Mesothelial cell of epicardium (in vitro differentiated cells): Measurements from ENCODE around the gene TES. TPM values are rescaled to one million over a fixed set of nuclear protein-coding genes. Genes with fewer than 3 reads are reported as not detected.

ENCODE experiments used
- DNase-seq, 2 experiments: peaks; one replicate each; pipeline ENCODE4 v3.0.0; 2021; ENCODE audit warnings: low spot score in 2 of 2; ENCODE audit not compliant: unreplicated experiment in 2 of 2
- H3K27ac Mint-ChIP-seq: 2 replicates; pipeline ENCODE4 v1.8.0; 2021; ENCODE audit warnings: mixed read lengths
- H3K27me3 Mint-ChIP-seq: 2 replicates; pipeline ENCODE4 v1.8.0; 2021; ENCODE audit warnings: low read depth, mixed read lengths
- H3K36me3 Mint-ChIP-seq: 2 replicates; pipeline ENCODE4 v1.8.0; 2021; ENCODE audit warnings: mixed read lengths
- H3K4me1 Mint-ChIP-seq: 2 replicates; pipeline ENCODE4 v1.8.0; 2021; ENCODE audit warnings: mixed read lengths
- H3K4me3 Mint-ChIP-seq: 2 replicates; pipeline ENCODE4 v1.8.0; 2021; ENCODE audit warnings: mild to moderate bottlenecking, moderate library complexity, mixed read lengths
- H3K9me3 Mint-ChIP-seq: 2 replicates; pipeline ENCODE4 v1.8.0; 2021; ENCODE audit warnings: mixed read lengths
- CTCF ChIP-seq: fragments of 200-600 bp; sonication (generic); IDR thresholded peaks from one replicate; pipeline ENCODE4 v1.5.0; 2021; ENCODE audit warnings: antibody characterized with exemption; ENCODE audit not compliant: unreplicated experiment
- total RNA-seq: library from RNA; stranded (reverse); gene quantifications from 3 replicates; pipeline ENCODE4 v1.2.1, GENCODE V29; 2021

The TES gene
- total RNA-seq, 1 donor from 2014 or later: 131 TPM

DNA sequence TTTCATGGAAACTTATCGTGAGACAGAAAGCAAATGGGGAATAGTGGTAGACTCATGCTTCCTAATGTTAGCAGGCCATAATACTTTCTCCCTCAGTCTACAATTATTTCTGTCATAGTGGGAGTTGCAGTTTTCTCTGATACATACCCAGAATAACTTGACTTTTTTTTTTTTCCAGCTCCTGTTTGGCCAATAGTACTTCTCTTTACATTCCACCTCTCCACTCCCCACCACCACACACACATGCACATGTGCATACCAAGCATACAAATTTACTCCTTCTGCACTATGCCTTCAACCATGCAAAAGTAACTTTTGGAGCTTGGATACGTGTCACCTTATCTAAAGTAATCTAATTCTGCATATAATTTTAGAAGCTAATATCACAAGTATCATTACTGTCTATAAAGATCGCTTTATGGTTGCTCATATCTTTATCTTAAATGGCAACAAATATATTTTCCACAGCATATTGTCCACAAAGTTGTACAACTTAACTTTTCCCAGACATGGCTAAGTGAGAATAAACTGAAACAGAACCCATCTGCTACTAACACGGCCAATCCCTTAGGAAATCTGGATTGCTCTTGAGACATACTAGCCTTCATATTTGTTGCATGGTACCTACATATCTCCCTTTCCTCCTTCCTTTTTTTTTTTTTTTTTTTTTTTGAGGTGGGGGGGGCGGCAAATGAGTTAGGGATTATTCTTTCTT is 49.0 kb downstream of the TES start:
- Mint-ChIP-seq H3K9me3 (no peaks in the 10 kb centered on the region), H3K4me3 (no peak overlapping the region), H3K27me3 (no peaks in the 10 kb centered on the region), H3K36me3 (peaks cover 18% of the 10 kb centered on the region), H3K27ac (no peak overlapping the region), H3K4me1 (peaks cover 5% of the 10 kb centered on the region)
- no peak for DNase-seq
- no peak for TF ChIP-seq CTCF

DNA sequence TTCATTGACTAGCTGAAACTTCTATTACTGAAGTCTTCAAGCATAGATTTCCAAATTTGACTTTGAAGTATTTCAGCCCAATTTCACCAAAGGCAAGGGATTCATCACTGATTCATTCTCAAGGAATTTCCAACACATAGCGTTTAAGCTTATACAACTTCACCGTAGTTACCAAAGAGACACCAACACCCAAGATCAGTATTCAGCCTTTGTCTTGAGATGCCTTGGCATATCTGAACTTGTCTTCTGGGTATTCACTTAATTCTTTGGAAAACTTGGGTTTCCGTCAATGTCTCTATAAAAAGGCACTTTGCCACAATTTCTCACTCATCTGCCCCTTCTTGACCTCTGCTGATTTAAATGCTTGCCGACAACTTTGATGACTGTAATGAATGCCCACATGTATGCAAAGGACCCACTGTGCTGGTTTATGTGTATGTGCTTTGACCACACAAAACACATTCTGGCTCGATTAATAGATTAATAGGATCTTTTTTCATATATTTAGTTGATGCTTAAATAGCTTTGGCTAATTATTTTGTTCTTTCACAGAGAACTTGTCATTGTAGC is 49.6 kb downstream of the TES start:
- Mint-ChIP-seq H3K4me1 (peaks cover 7% of the 10 kb centered on the region), H3K27ac (no peak overlapping the region), H3K9me3 (no peaks in the 10 kb centered on the region), H3K36me3 (peaks cover 15% of the 10 kb centered on the region), H3K4me3 (no peak overlapping the region), H3K27me3 (no peaks in the 10 kb centered on the region)
- DNase-seq: no peak
- TF ChIP-seq CTCF: no peak

DNA sequence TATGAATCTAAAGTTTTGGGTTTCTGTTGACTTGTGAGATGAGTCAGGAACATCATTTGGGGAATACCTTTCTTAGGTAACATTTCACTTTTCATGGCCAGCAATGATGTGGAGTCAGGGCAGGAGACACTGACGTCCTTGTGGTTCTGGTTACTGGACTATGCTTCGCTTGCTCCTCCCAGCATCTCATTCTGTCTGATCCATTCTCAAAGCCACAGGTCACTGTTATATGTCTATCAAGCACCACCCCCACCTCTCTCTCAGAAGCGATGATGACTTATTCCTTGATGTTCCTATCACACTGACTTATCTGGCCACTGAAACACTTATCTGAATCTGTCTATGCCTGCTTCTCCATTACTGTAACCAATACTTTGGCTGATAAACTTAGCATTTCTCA is 51.6 kb downstream of the TES start:
- no peak for TF ChIP-seq CTCF
- Mint-ChIP-seq H3K27me3 (no peaks in the 10 kb centered on the region), H3K4me1 (peaks cover 11% of the 10 kb centered on the region), H3K36me3 (peaks cover 13% of the 10 kb centered on the region), H3K27ac (no peak overlapping the region), H3K4me3 (no peak overlapping the region), H3K9me3 (no peaks in the 10 kb centered on the region)
- no peak for DNase-seq

DNA sequence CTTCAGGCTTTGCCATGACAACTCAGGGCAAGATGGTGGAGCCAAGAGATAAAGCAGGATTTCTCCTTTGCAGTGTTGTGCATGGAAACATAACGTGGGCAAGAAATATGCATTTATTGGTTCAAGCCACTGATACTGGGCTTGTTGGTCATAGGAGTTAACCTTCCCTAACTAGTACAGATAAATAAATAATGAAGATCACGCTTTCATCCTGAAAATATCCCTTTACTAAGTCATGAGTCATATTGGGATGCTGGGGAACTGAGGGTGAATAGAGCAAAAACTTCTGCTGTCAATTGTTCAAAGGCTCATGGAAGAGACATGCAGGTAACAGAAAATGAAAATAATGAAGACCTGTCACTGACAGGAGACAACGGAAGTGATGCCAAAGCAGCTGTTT is 55.5 kb downstream of the TES start:
- Mint-ChIP-seq H3K4me1 (peaks cover 8% of the 10 kb centered on the region), H3K9me3 (no peaks in the 10 kb centered on the region), H3K27me3 (no peaks in the 10 kb centered on the region), H3K27ac (no peak overlapping the region), H3K36me3 (no peaks in the 10 kb centered on the region), H3K4me3 (no peak overlapping the region)
- DNase-seq: no peak
- TF ChIP-seq CTCF: no peak

DNA sequence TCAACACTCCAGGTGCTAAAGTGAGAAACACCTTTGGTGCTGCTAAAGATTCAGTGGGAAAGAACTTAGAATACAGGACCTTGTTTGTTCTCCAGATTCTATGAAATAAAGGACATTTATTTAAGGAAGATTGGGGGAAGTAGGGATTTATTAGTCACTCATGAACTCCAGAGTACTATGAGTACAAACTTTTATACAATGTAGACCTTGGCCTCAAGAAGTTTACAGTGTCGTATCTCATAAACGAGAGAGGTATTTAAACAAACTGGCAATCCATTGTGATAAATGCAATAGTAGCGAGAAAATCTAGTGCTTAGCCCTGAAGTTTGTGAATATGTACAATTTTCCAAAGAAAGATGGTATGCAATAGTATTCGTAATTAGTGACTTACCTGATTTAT is 59.1 kb downstream of the TES start:
- Mint-ChIP-seq H3K36me3 (no peaks in the 10 kb centered on the region), H3K27ac (no peak overlapping the region), H3K4me1 (peaks cover 22% of the 10 kb centered on the region), H3K9me3 (no peaks in the 10 kb centered on the region), H3K27me3 (no peaks in the 10 kb centered on the region), H3K4me3 (no peak overlapping the region)
- DNase-seq: no peak
- no peak for TF ChIP-seq CTCF
